ENCODE results near the gene ACADVL.

The ACADVL gene

DNA sequence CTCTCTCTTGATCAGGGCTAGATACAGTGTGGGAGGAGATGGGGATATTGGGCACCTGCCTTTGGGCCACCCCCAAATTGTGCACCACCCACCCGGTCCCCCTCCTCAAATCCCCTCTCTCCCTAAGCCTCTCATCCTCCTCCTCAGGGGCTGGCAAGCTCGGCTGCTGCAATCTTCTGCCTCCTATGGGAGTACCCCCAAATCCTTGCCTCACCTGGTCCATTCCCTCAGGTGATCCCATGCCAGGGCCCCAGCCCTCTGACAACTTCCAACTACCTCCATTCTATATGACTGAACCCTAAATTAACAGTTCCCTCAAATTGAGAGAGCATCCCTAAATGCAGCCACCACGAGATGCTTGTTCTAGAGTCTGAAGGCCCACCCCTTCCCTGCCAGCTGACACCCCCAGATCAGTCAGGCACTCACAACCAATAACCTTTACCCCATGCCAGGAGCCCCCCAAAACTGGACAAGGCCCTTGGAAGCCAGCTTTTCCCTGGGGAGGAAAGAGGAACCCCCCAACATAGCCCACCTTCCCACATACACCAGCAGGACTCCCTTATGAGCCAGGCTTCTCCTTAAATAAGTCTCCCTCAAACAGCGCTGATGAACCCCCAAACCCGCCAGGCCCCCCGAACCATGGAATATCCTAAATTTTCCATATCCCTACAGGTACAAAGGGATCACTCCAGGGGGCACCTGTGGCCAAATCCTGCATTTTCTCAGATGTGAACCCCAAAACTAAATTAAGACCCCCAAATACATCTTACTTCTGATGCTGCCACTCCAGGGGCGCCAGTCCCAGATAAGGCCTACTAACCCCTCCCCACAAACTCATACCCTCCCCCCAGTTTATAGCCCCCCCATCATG, 3.3 kb upstream of the ACADVL start:
- Histone ChIP-seq H3K4me3 (ENCODE audit: low read length) (peak overlapping the region; percentile 77), H3K36me3 (ENCODE audit: control insufficient read depth, low read length) (peaks cover 10% of the 10 kb centered on the region), H3K9me3 (ENCODE audit: control insufficient read depth, insufficient read depth, low read length) (no peaks in the 10 kb centered on the region), H3K27ac (ENCODE audit: low read depth, low read length) (peak overlapping the region; percentile 23; the same call in 1 of the 2 replicates), H3F3A (ENCODE audit: control insufficient read depth, insufficient read depth) (peaks cover 10% of the 10 kb centered on the region), H3K4me2 (ENCODE audit: low read length) (peak overlapping the region; percentile 82), H3K9me2 (replicated peaks; ENCODE audit: control insufficient read depth, low read length) (no peaks in the 10 kb centered on the region), H3K27me3 (ENCODE audit: control insufficient read depth, low read length) (no peaks in the 10 kb centered on the region), H3K79me2 (ENCODE audit: control insufficient read depth, low read length) (peaks cover 44% of the 10 kb centered on the region), H3K4me1 (ENCODE audit: control insufficient read depth, low read length) (peaks cover 68% of the 10 kb centered on the region), H4K20me1 (ENCODE audit: control insufficient read depth, insufficient read depth, low read depth, low read length) (0 out of 2 replicates have a peak, but pooled peaks cover 3% of the 10 kb centered on the region)
- TF ChIP-seq, protein P1, sequence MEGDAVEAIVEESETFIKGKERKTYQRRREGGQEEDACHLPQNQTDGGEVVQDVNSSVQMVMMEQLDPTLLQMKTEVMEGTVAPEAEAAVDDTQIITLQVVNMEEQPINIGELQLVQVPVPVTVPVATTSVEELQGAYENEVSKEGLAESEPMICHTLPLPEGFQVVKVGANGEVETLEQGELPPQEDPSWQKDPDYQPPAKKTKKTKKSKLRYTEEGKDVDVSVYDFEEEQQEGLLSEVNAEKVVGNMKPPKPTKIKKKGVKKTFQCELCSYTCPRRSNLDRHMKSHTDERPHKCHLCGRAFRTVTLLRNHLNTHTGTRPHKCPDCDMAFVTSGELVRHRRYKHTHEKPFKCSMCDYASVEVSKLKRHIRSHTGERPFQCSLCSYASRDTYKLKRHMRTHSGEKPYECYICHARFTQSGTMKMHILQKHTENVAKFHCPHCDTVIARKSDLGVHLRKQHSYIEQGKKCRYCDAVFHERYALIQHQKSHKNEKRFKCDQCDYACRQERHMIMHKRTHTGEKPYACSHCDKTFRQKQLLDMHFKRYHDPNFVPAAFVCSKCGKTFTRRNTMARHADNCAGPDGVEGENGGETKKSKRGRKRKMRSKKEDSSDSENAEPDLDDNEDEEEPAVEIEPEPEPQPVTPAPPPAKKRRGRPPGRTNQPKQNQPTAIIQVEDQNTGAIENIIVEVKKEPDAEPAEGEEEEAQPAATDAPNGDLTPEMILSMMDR (IDR thresholded peaks at IDR 0.05; ENCODE audit: low read depth, low read length, poor library complexity, severe bottlenecking): no peak
- TF ChIP-seq EZH2phosphoT487 (IDR thresholded peaks at IDR 0.05; ENCODE audit: borderline replicate concordance, low read length): no peak

DNA sequence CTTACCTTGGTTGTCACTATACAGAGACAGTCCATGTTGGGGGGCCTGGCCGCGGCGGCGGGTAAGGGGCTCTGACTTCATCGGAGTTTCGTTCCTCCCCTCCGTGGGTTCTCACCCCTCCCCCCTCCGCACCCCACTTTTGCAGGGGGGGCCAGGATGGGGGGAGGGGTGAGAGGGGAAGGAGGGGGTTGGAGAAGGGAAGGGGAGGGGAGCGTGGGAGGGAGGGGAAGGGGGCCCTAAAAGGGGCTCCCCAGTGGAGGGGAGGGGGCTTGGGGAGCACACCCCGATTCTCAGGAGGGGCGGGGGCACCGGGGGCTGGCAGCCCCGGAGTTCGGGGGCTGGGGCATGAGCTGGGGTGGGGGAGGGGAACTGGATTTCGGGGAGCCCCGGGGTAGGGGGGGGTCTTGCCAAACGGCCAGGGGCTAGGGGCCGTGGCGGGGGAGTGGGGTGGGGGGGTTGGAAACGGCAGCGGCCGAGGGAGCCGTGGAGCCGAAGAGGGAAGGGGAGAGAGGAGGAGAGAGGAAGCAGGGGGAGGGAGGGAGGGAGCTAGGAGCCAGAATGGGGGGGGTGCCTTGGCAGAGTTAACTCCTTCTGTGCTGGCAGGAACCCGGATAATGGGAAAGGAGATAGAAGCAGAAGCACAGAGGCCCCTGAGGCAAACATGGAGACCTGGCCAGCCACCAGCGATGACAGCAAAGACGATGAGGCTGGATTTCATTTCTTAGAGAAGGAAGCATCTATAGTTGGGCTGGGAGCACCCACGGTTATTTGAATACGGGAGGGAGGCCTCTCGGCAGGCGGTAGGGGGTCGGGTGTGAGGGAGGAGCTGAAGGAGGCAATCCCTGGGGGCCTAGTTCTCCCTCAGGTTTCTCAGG, 2.4 kb upstream of the ACADVL start:
- H3K79me2 ChIP-seq (ENCODE audit: control insufficient read depth, low read length): peaks cover 38% of the 10 kb centered on the region
- peak overlapping the region; percentile 77 for H3K4me3 ChIP-seq (ENCODE audit: low read length)
- 0 out of 2 replicates have a peak, but pooled peaks cover 5% of the 10 kb centered on the region for H4K20me1 ChIP-seq (ENCODE audit: control insufficient read depth, insufficient read depth, low read depth, low read length)
- H3K36me3 ChIP-seq (ENCODE audit: control insufficient read depth, low read length): peaks cover 17% of the 10 kb centered on the region
- no peak for TF ChIP-seq EZH2phosphoT487 (IDR thresholded peaks at IDR 0.05; ENCODE audit: borderline replicate concordance, low read length)
- TF ChIP-seq, protein P1 (IDR thresholded peaks at IDR 0.05; ENCODE audit: low read depth, low read length, poor library complexity, severe bottlenecking): no peak
- peaks cover 71% of the 10 kb centered on the region for H3K4me1 ChIP-seq (ENCODE audit: control insufficient read depth, low read length)
- H3K27me3 ChIP-seq (ENCODE audit: control insufficient read depth, low read length): no peaks in the 10 kb centered on the region
- peak overlapping the region; percentile 82 for H3K4me2 ChIP-seq (ENCODE audit: low read length)
- H3K9me3 ChIP-seq (ENCODE audit: control insufficient read depth, insufficient read depth, low read length): no peaks in the 10 kb centered on the region
- H3K9me2 ChIP-seq (replicated peaks; ENCODE audit: control insufficient read depth, low read length): no peaks in the 10 kb centered on the region
- H3K27ac ChIP-seq (ENCODE audit: low read depth, low read length): peak overlapping the region; percentile 66
- H3F3A ChIP-seq (ENCODE audit: control insufficient read depth, insufficient read depth): peaks cover 14% of the 10 kb centered on the region

GRCh38 chr17:7218166-7218565, 1.6 kb upstream of the ACADVL start:
- Histone ChIP-seq H3K9me2 (replicated peaks; ENCODE audit: control insufficient read depth, low read length) (no peaks in the 10 kb centered on the region), H3K27me3 (ENCODE audit: control insufficient read depth, low read length) (no peaks in the 10 kb centered on the region), H3K4me3 (ENCODE audit: low read length) (peak overlapping the region; percentile 68), H3K4me1 (ENCODE audit: control insufficient read depth, low read length) (peaks cover 71% of the 10 kb centered on the region), H3F3A (ENCODE audit: control insufficient read depth, insufficient read depth) (peaks cover 19% of the 10 kb centered on the region), H3K9me3 (ENCODE audit: control insufficient read depth, insufficient read depth, low read length) (no peaks in the 10 kb centered on the region), H4K20me1 (ENCODE audit: control insufficient read depth, insufficient read depth, low read depth, low read length) (0 out of 2 replicates have a peak, but pooled peaks cover 5% of the 10 kb centered on the region), H3K27ac (ENCODE audit: low read depth, low read length) (peak overlapping the region; percentile 66), H3K79me2 (ENCODE audit: control insufficient read depth, low read length) (peaks cover 32% of the 10 kb centered on the region), H3K4me2 (ENCODE audit: low read length) (peak overlapping the region; percentile 82), H3K36me3 (ENCODE audit: control insufficient read depth, low read length) (peaks cover 25% of the 10 kb centered on the region)
- TF ChIP-seq, protein P1 (IDR thresholded peaks at IDR 0.05; ENCODE audit: low read depth, low read length, poor library complexity, severe bottlenecking): no peak
- no peak for TF ChIP-seq EZH2phosphoT487 (IDR thresholded peaks at IDR 0.05; ENCODE audit: borderline replicate concordance, low read length)

Measured in DOHH2 (cell line).